Neural progenitor cell (in vitro differentiated cells): ENCODE data around the gene FGFRL1. TPM values are rescaled to one million over a fixed set of nuclear protein-coding genes. Genes with fewer than 3 reads are reported as not detected.

Experiments used
- DNase-seq: peaks from one replicate; pipeline ENCODE4 v3.0.0-alpha.2; 2016; ENCODE audit warnings: low spot score
- H2AFZ ChIP-seq: fragments of 200-600 bp; sonication (generic); replicated peaks from 2 replicates; pipeline ENCODE4 v1.6.1; 2016; ENCODE audit warnings: antibody characterized with exemption
- H3F3A ChIP-seq: fragments of 200-600 bp; sonication (generic); 2 replicates; pipeline ENCODE4 v1.6.1; 2016; ENCODE audit warnings: antibody characterized with exemption, low read depth
- H3K27ac ChIP-seq: fragments of 200-600 bp; sonication (generic); 2 replicates; pipeline ENCODE4 v1.5.1; 2016; ENCODE audit warnings: mild to moderate bottlenecking
- H3K27me3 ChIP-seq: fragments of 200-600 bp; sonication (generic); 2 replicates; pipeline ENCODE4 v1.6.1; 2016; ENCODE audit warnings: mild to moderate bottlenecking, moderate library complexity
- H3K36me3 ChIP-seq: fragments of 200-600 bp; sonication (generic); 2 replicates; pipeline ENCODE4 v1.5.1; 2016
- H3K4me1 ChIP-seq: fragments of 200-600 bp; sonication (generic); 2 replicates; pipeline ENCODE4 v1.6.1; 2016; ENCODE audit warnings: mixed run types
- H3K4me2 ChIP-seq: fragments of 200-600 bp; sonication (generic); 2 replicates; pipeline ENCODE4 v1.6.1; 2016
- H3K4me3 ChIP-seq: fragments of 200-600 bp; sonication (generic); 2 replicates; pipeline ENCODE4 v1.5.1; 2016
- H3K79me2 ChIP-seq: fragments of 200-600 bp; sonication (generic); 2 replicates; pipeline ENCODE4 v1.6.1; 2016; ENCODE audit warnings: low read depth
- H3K9ac ChIP-seq: fragments of 200-600 bp; sonication (generic); 2 replicates; pipeline ENCODE4 v1.6.1; 2016
- H3K9me3 ChIP-seq: fragments of 200-600 bp; sonication (generic); 2 replicates; pipeline ENCODE4 v1.5.1; 2016; ENCODE audit warnings: low read depth
- H4K20me1 ChIP-seq: fragments of 200-600 bp; sonication (generic); 2 replicates; pipeline ENCODE4 v1.6.1; 2016; ENCODE audit warnings: low read depth
- H3K27ac Mint-ChIP-seq: 3 replicates; pipeline ENCODE4 v1.8.0; 2021; ENCODE audit warnings: mixed read lengths
- H3K27me3 Mint-ChIP-seq: 2 replicates; pipeline ENCODE4 v1.8.0; 2022; ENCODE audit warnings: low read depth, mild to moderate bottlenecking, inconsistent platforms, moderate library complexity, mixed read lengths; ENCODE audit not compliant: insufficient read depth
- H3K36me3 Mint-ChIP-seq: 3 replicates; pipeline ENCODE4 v1.8.0; 2021; ENCODE audit warnings: mixed read lengths
- H3K4me1 Mint-ChIP-seq: 3 replicates; pipeline ENCODE4 v1.8.0; 2021; ENCODE audit warnings: mixed read lengths
- H3K4me3 Mint-ChIP-seq: 3 replicates; pipeline ENCODE4 v1.8.0; 2021; ENCODE audit warnings: mild to moderate bottlenecking, moderate library complexity, mixed read lengths
- H3K9me3 Mint-ChIP-seq: 3 replicates; pipeline ENCODE4 v1.8.0; 2020; ENCODE audit warnings: mixed read lengths
- CTCF ChIP-seq: fragments of 200-600 bp; sonication (generic); IDR thresholded peaks from 2 replicates; pipeline ENCODE4 v1.5.1; 2017; ENCODE audit warnings: antibody characterized with exemption, mild to moderate bottlenecking
- EZH2 ChIP-seq: fragments of 200-600 bp; sonication (generic); IDR thresholded peaks from 2 replicates; pipeline ENCODE4 v1.6.1; 2017; ENCODE audit warnings: antibody characterized with exemption, mild to moderate bottlenecking, moderate library complexity
- EZH2phosphoT487 ChIP-seq: fragments of 200-600 bp; sonication (generic); IDR thresholded peaks from 2 replicates; pipeline ENCODE4 v1.6.1; 2017; ENCODE audit warnings: antibody characterized with exemption
- total RNA-seq: library from RNA; depleted of rRNA; stranded (reverse); fragments of >200 nt; gene quantifications from 2 replicates; pipeline ENCODE4 v1.2.3, GENCODE V29; 2015; ENCODE audit warnings: low replicate concordance

Gene FGFRL1
- total RNA-seq, 1 donor from 2014 or later = 9.6 TPM

- no peaks in the 10 kb centered on the region for H3K9me3 ChIP-seq
- Mint-ChIP-seq H3K27ac (peak overlapping the region; percentile 83), H3K36me3 (no peaks in the 10 kb centered on the region), H3K4me3 (peak overlapping the region; percentile 5), H3K4me1 (peaks cover 40% of the 10 kb centered on the region), H3K27me3 (peaks cover 3% of the 10 kb centered on the region), H3K9me3 (no peaks in the 10 kb centered on the region)
- H2AFZ ChIP-seq = no peak overlapping the region
- H3K4me2 ChIP-seq = no peak overlapping the region
- H3K4me3 ChIP-seq = no peak overlapping the region
- no peaks in the 10 kb centered on the region for H3K36me3 ChIP-seq
- peaks cover 4% of the 10 kb centered on the region for H3K4me1 ChIP-seq
- peaks cover 69% of the 10 kb centered on the region for H3K27me3 ChIP-seq
- H3K9ac ChIP-seq = no peak overlapping the region
- H4K20me1 ChIP-seq = no peaks in the 10 kb centered on the region
- DNase-seq = no peak
- H3K79me2 ChIP-seq = no peaks in the 10 kb centered on the region
- no peak for TF ChIP-seq EZH2
- no peak for TF ChIP-seq CTCF
- no peak for TF ChIP-seq EZH2phosphoT487
- H3K27ac ChIP-seq = no peak overlapping the region
- no peaks in the 10 kb centered on the region for H3F3A ChIP-seq
Observed at GRCh38 chr4:1058198-1058996, 47.0 kb downstream of the FGFRL1 start.

GRCh38 chr4:1058997-1059665, 47.7 kb downstream of the FGFRL1 start:
- Mint-ChIP-seq H3K9me3 (no peaks in the 10 kb centered on the region), H3K27ac (no peak overlapping the region), H3K36me3 (no peaks in the 10 kb centered on the region), H3K4me3 (no peak overlapping the region), H3K27me3 (peaks cover 2% of the 10 kb centered on the region), H3K4me1 (peaks cover 40% of the 10 kb centered on the region)
- no peaks in the 10 kb centered on the region for H4K20me1 ChIP-seq
- H3K79me2 ChIP-seq = no peaks in the 10 kb centered on the region
- H3K27me3 ChIP-seq = peaks cover 68% of the 10 kb centered on the region
- no peak overlapping the region for H2AFZ ChIP-seq
- no peaks in the 10 kb centered on the region for H3K9me3 ChIP-seq
- H3K4me2 ChIP-seq = no peak overlapping the region
- no peak overlapping the region for H3K9ac ChIP-seq
- no peaks in the 10 kb centered on the region for H3K36me3 ChIP-seq
- H3F3A ChIP-seq = no peaks in the 10 kb centered on the region
- DNase-seq = no peak
- H3K4me1 ChIP-seq = peaks cover 4% of the 10 kb centered on the region
- H3K4me3 ChIP-seq = no peak overlapping the region
- no peak for TF ChIP-seq EZH2phosphoT487
- TF ChIP-seq CTCF = no peak
- no peak for TF ChIP-seq EZH2
- no peak overlapping the region for H3K27ac ChIP-seq

GRCh38 chr4:1060121-1060520, 48.7 kb downstream of the FGFRL1 start:
- H3K27ac ChIP-seq = no peak overlapping the region
- no peaks in the 10 kb centered on the region for H3K9me3 ChIP-seq
- H3K79me2 ChIP-seq = no peaks in the 10 kb centered on the region
- peaks cover 69% of the 10 kb centered on the region for H3K27me3 ChIP-seq
- no peaks in the 10 kb centered on the region for H3K36me3 Mint-ChIP-seq
- peaks cover 2% of the 10 kb centered on the region for H3K27me3 Mint-ChIP-seq
- H3K9me3 Mint-ChIP-seq = no peaks in the 10 kb centered on the region
- H3K4me3 Mint-ChIP-seq = no peak overlapping the region
- H3K4me2 ChIP-seq = no peak overlapping the region
- no peak for DNase-seq
- H3K9ac ChIP-seq = no peak overlapping the region
- TF ChIP-seq EZH2 (no peak), CTCF (no peak), EZH2phosphoT487 (no peak)
- no peaks in the 10 kb centered on the region for H3F3A ChIP-seq
- H4K20me1 ChIP-seq = no peaks in the 10 kb centered on the region
- peaks cover 40% of the 10 kb centered on the region for H3K4me1 Mint-ChIP-seq
- H2AFZ ChIP-seq = no peak overlapping the region
- no peak overlapping the region for H3K27ac Mint-ChIP-seq
- no peak overlapping the region for H3K4me3 ChIP-seq
- H3K36me3 ChIP-seq = no peaks in the 10 kb centered on the region
- H3K4me1 ChIP-seq = peaks cover 4% of the 10 kb centered on the region
